Measurements from ENCODE around the gene MRO. TPM values are rescaled to one million over a fixed set of nuclear protein-coding genes. Genes with fewer than 3 reads are reported as not detected.
"Not testable (repeated sequence)": the region's sequence is repeated elsewhere in the genome, so short reads cannot be mapped to it uniquely, and the experiment has no call there.

The MRO gene
- total RNA-seq, 4 donors from 2014 or later, result 3.9 to 13.3 (median 11.2) TPM

DNA sequence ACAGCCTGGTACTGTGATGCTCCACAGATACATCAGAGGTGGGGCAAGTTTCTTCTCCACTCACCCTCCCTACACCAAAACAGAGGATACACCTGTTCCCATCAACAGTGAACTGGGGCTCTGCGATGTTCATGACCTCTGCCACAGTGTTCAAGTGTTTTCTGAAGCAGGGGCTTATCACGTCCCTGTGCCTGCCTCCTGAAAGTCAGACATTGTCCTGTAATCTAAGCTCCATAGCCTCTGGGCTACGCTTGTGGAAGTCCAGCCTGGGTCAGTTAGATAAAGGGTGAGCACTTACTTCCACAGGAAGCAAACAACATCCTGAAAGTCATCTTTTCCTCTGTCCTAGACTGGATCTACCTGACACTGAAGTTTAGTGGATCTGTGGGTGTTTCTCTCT, 20.2 kb upstream of the MRO start:
- Histone ChIP-seq H3K36me3 (no peaks in the 10 kb centered on the region), H3K27me3 (no peaks in the 10 kb centered on the region), H3K9me3 (no peaks in the 10 kb centered on the region), H3K27ac (no peak overlapping the region), H3K4me1 (peaks cover 7 to 9% of the 10 kb centered on the region in 2 donors), H3K4me3 (replicated peaks in 1 of 3) (no peak overlapping the region)
- no peak for DNase-seq
- WGBS, 2 donors, result 54 to 58% methylated on average over 3 of the region's 3 CpGs
- TF ChIP-seq POLR2A (IDR thresholded peaks at IDR 0.05) (no peak), CTCF (IDR thresholded peaks at IDR 0.05) (no peak)
- intact Hi-C loops (cut with DNase I), result no loop called here

DNA sequence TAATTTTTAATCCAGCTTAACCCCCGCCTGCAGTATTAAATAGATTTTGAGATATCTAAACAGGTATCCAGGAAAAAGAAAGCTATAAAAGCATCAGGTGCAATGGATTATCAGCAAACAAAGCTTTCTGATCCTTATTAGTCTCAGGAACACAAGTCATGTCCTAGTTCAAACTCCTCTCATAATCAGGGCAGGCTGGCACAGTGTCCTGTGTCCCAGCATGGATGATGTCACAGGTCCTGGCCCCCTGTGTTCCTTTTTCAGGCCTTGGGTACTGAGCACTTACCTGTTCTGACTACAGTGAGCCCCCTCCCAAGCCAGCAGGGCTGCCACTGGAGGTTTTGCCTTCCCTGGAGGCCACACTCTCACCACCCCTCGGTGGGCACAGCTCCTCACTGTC, 19.5 kb upstream of the MRO start:
- intact Hi-C loops (cut with DNase I), result no loop called here
- no peak overlapping the region for H3K27ac ChIP-seq
- H3K36me3 ChIP-seq, result no peaks in the 10 kb centered on the region
- H3K4me1 ChIP-seq, result peaks cover 7 to 9% of the 10 kb centered on the region in 2 donors
- H3K27me3 ChIP-seq, result no peaks in the 10 kb centered on the region
- H3K4me3 ChIP-seq (replicated peaks in 1 of 3), result no peak overlapping the region
- no peaks in the 10 kb centered on the region for H3K9me3 ChIP-seq
- no peak for TF ChIP-seq CTCF (IDR thresholded peaks at IDR 0.05)
- TF ChIP-seq POLR2A (IDR thresholded peaks at IDR 0.05), result no peak
- no peak for DNase-seq
- 88 to 98% methylated on average over 2 of the region's 2 CpGs for WGBS, 2 donors

GRCh38 chr18:50836521-50836957, 16.7 kb upstream of the MRO start:
- DNase-seq, result no peak
- Histone ChIP-seq H3K4me1 (peaks cover 7 to 9% of the 10 kb centered on the region in 2 donors), H3K9me3 (no peaks in the 10 kb centered on the region), H3K4me3 (replicated peaks in 1 of 3) (no peak overlapping the region), H3K36me3 (no peaks in the 10 kb centered on the region), H3K27me3 (no peaks in the 10 kb centered on the region), H3K27ac (peak overlapping the region in 2 of 3 donors; percentile 8 to 15)
- WGBS, 2 donors, result 48 to 64% methylated on average over 2 of the region's 2 CpGs
- intact Hi-C loops (cut with DNase I), result no loop called here
- TF ChIP-seq POLR2A (IDR thresholded peaks at IDR 0.05) (no peak), CTCF (IDR thresholded peaks at IDR 0.05) (no peak)

GRCh38 chr18:50833496-50833895, 13.7 kb upstream of the MRO start:
- H3K4me1 ChIP-seq; intact Hi-C loops (cut with DNase I); H3K9me3 ChIP-seq; DNase-seq; H3K27ac ChIP-seq; H3K27me3 ChIP-seq; H3K36me3 ChIP-seq; H3K4me3 ChIP-seq (replicated peaks in 1 of 3): not testable (repeated sequence)
- 83 to 90% methylated on average over 7 of the region's 7 CpGs for WGBS, 2 donors

- WGBS, 2 donors, result 88 to 93% methylated on average over 2 of the region's 2 CpGs
- no peak overlapping the region for H3K4me3 ChIP-seq (replicated peaks in 1 of 3)
- no peak for TF ChIP-seq CTCF (IDR thresholded peaks at IDR 0.05)
Measured at GRCh38 chr18:50832754-50833153, 12.9 kb upstream of the MRO start.

GRCh38 chr18:50830544-50830943, 10.7 kb upstream of the MRO start:
- Histone ChIP-seq H3K27me3 (no peaks in the 10 kb centered on the region), H3K9me3 (no peaks in the 10 kb centered on the region), H3K4me1 (peaks cover 7 to 10% of the 10 kb centered on the region in 2 donors), H3K27ac (no peak overlapping the region), H3K36me3 (no peaks in the 10 kb centered on the region), H3K4me3 (replicated peaks in 1 of 3) (no peak overlapping the region)
- no peak for DNase-seq
- 93 to 95% methylated on average over 5 of the region's 5 CpGs for WGBS, 2 donors
- intact Hi-C loops (cut with DNase I), result no loop called here
- TF ChIP-seq CTCF (IDR thresholded peaks at IDR 0.05), result no peak
- no peak for TF ChIP-seq POLR2A (IDR thresholded peaks at IDR 0.05)

More at GRCh38 chr18:50832754-50833153, 12.9 kb upstream of the MRO start:
- DNase-seq, result no peak
- intact Hi-C loops (cut with DNase I), result no loop called here
- Histone ChIP-seq H3K9me3 (no peaks in the 10 kb centered on the region), H3K4me1 (peaks cover 7 to 9% of the 10 kb centered on the region in 2 donors), H3K27me3 (no peaks in the 10 kb centered on the region), H3K36me3 (no peaks in the 10 kb centered on the region), H3K27ac (no peak overlapping the region)

All from thyroid gland (tissue), 4 donors.